Gastroesophageal sphincter (tissue), 3 donors: ENCODE data around the gene TMEM106A.
"Not testable (repeated sequence)": the region's sequence is repeated elsewhere in the genome, so short reads cannot be mapped to it uniquely, and the experiment has no call there.

ENCODE experiments used
- CTCF ChIP-seq, 4 experiments: fragments of 200-600 bp in 2 of 4; fragments of 450-650 bp in 2 of 4; sonication (generic) in 1 of 4; IDR thresholded peaks; one replicate each; pipeline ENCODE4 v1.5.1; 2017 to 2019; ENCODE audit warnings: antibody characterized with exemption in 4 of 4, mild to moderate bottlenecking in 2 of 4, moderate library complexity in 2 of 4
- EP300 ChIP-seq: sonication (generic); formaldehyde crosslinking; IDR thresholded peaks from one replicate; pipeline ENCODE4 v1.6.1; 2017; ENCODE audit warnings: antibody characterized with exemption, mild to moderate bottlenecking
- POLR2A ChIP-seq, 2 donors: fragments of 450-650 bp; IDR thresholded peaks; one replicate each; pipeline ENCODE4 v1.6.1; 2017; ENCODE audit warnings: antibody characterized with exemption in 2 of 2, mild to moderate bottlenecking in 2 of 2, moderate library complexity in 1 of 2
- POLR2AphosphoS5 ChIP-seq: sonication (generic); formaldehyde crosslinking; IDR thresholded peaks from one replicate; pipeline ENCODE4 v1.6.1; 2017; ENCODE audit warnings: antibody characterized with exemption

GRCh38 chr17:43186656-43187055 lies 25.0 kb upstream of the TMEM106A start:
- not testable (repeated sequence) for TF ChIP-seq POLR2A (IDR thresholded peaks at IDR 0.05); CTCF (IDR thresholded peaks at IDR 0.05); EP300; POLR2AphosphoS5
